ENCODE results near the gene UBE2A.
A peak's percentile ranks its signal among the peaks of the same experiment; 100 is the strongest.

UBE2A gene

GRCh38 chrX:119574394-119575266, at the start of gene UBE2A:
UBE2A (plus strand) TSS chrX:119574563; CDS start chrX:119574712, 149 bp downstream.
- peak; percentile 90 for DNase-seq (ENCODE audit: low spot score)

- no peak for DNase-seq (ENCODE audit: low spot score)
Measured at GRCh38 chrX:119529345-119530276, 44.8 kb upstream of the UBE2A start.

GRCh38 chrX:119537487-119537886, 36.9 kb upstream of the UBE2A start:
- DNase-seq (ENCODE audit: low spot score) = no peak

- DNase-seq (ENCODE audit: low spot score) = no peak
Measured at GRCh38 chrX:119539872-119540271, 34.5 kb upstream of the UBE2A start.

- peak; percentile 82 for DNase-seq (ENCODE audit: low spot score)
Measured at GRCh38 chrX:119541188-119541587, 33.2 kb upstream of the UBE2A start.

GRCh38 chrX:119549327-119550016, 24.9 kb upstream of the UBE2A start:
- no peak for DNase-seq (ENCODE audit: low spot score)

- DNase-seq (ENCODE audit: low spot score) = no peak
Measured at GRCh38 chrX:119552508-119552907, 21.9 kb upstream of the UBE2A start.

GRCh38 chrX:119565107-119565663, 9.2 kb upstream of the UBE2A start, which contains the start of gene STEEP1:
STEEP1 (minus strand) TSS chrX:119565409; CDS start chrX:119565355, 54 bp downstream.
- peak; percentile 95 for DNase-seq (ENCODE audit: low spot score)

GRCh38 chrX:119570351-119570835, 4.0 kb upstream of the UBE2A start:
- DNase-seq (ENCODE audit: low spot score) = no peak

GRCh38 chrX:119573222-119573621, 1.1 kb upstream of the UBE2A start:
- no peak for DNase-seq (ENCODE audit: low spot score)

GRCh38 chrX:119573840-119574393, 446 bp upstream of the UBE2A start:
- DNase-seq (ENCODE audit: low spot score) = peak; percentile 53

- DNase-seq (ENCODE audit: low spot score) = no peak
Measured at GRCh38 chrX:119579414-119579813, 5.1 kb downstream of the UBE2A start.

GRCh38 chrX:119583431-119584059, 9.2 kb downstream of the UBE2A start:
- no peak for DNase-seq (ENCODE audit: low spot score)

GRCh38 chrX:119589810-119590209, 15.4 kb downstream of the UBE2A start:
- DNase-seq (ENCODE audit: low spot score) = no peak

GRCh38 chrX:119602701-119603255, 28.4 kb downstream of the UBE2A start:
- no peak for DNase-seq (ENCODE audit: low spot score)

GRCh38 chrX:119604766-119605463, 30.6 kb downstream of the UBE2A start:
- DNase-seq (ENCODE audit: low spot score) = no peak

GRCh38 chrX:119605464-119606279, 31.3 kb downstream of the UBE2A start:
- DNase-seq (ENCODE audit: low spot score) = peak; percentile 30

- peak; percentile 91 for DNase-seq (ENCODE audit: low spot score)
Measured at GRCh38 chrX:119606280-119607017, 32.1 kb downstream of the UBE2A start, which contains the start of gene NKRF. NKRF (minus strand) TSS chrX:119606424.

All from RKO (cell line).